ENCODE data around the gene ASB13. TPM values are rescaled to one million over a fixed set of nuclear protein-coding genes. Genes with fewer than 3 reads are reported as not detected.

ASB13 gene
- total RNA-seq, 1 experiment from 2014 or later, result 25.9 TPM

DNA sequence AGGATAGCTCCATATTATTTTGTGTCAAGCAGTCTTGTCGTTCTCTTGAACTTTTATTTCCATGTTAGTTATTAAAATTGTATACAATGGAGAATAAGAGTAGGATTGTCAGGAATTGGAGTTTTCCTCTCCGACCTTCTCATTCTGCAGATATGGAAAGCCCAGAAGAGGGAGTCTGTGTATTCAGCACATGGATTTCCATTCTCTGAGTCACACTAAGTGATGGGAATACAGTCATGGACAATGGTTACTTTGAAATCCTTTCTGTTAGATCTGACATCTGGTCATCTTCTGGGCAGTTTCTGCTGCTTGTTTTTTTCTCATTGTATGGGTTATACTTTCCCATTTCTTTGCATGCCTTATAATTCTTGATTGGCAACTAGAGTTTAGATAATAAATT lies 13.2 kb upstream of the ASB13 start:
- Histone ChIP-seq H2AFZ (ENCODE audit: low read depth, low read length, poor library complexity, severe bottlenecking) (no peak overlapping the region), H3K79me2 (ENCODE audit: insufficient read depth, low read length) (no peaks in the 10 kb centered on the region), H3K27me3 (ENCODE audit: insufficient read depth, low read length) (no peaks in the 10 kb centered on the region), H3K4me1 (ENCODE audit: control insufficient read depth in 1 of 2, insufficient read depth in 2 of 2, low read length in 2 of 2) (peaks cover 4 to 7% of the 10 kb centered on the region in 2 experiments; a peak in 3 of 4 replicates), H3K9me3 (ENCODE audit: control insufficient read depth in 1 of 2, insufficient read depth in 1 of 2, low read depth in 1 of 2, low read length in 2 of 2) (peaks cover 0 to under 1% of the 10 kb centered on the region in 2 experiments; a peak in 1 of 4 replicates), H3K27ac (ENCODE audit: low read depth, low read length) (no peak overlapping the region), H3K9ac (ENCODE audit: low read length) (no peak overlapping the region), H3K36me3 (ENCODE audit: control insufficient read depth in 1 of 2, insufficient read depth in 2 of 2, low read length in 2 of 2) (no peaks in the 10 kb centered on the region), H4K20me1 (ENCODE audit: insufficient read depth) (no peaks in the 10 kb centered on the region), H3K9me2 (ENCODE audit: insufficient read depth) (no peaks in the 10 kb centered on the region), H3K4me2 (ENCODE audit: low read length) (no peak overlapping the region), H3K4me3 (replicated peaks in 1 of 2; ENCODE audit: low read depth in 1 of 2, low read length in 2 of 2) (no peak overlapping the region)
- DNase-seq (ENCODE audit: low read depth, low spot score) (no peak), ATAC-seq (no peak)
- CTCF ChIA-PET, result no interaction called here
- POLR2A ChIA-PET, result no interaction called here
- intact Hi-C loops (cut with micrococcal nuclease), result no loop called here
- BruUV-seq (replicated peaks), result no TSS peak
- RAD21 ChIA-PET (ENCODE audit: low non-redundant PET in 1 of 2, low total read pairs in 2 of 2, uncharacterized antibody in 2 of 2, unreplicated experiment in 2 of 2), result no interaction called here
- TF ChIP-seq ELF1 (IDR thresholded peaks at IDR 0.05; ENCODE audit: borderline replicate concordance, low read depth), result no peak
- no peak for TF ChIP-seq ZFX (IDR thresholded peaks at IDR 0.05)
- TF ChIP-seq, protein P1, sequence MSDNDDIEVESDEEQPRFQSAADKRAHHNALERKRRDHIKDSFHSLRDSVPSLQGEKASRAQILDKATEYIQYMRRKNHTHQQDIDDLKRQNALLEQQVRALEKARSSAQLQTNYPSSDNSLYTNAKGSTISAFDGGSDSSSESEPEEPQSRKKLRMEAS (IDR thresholded peaks at IDR 0.05), result no peak
- TF ChIP-seq FOSL1 (IDR thresholded peaks at IDR 0.05; ENCODE audit: low read depth), result no peak

DNA sequence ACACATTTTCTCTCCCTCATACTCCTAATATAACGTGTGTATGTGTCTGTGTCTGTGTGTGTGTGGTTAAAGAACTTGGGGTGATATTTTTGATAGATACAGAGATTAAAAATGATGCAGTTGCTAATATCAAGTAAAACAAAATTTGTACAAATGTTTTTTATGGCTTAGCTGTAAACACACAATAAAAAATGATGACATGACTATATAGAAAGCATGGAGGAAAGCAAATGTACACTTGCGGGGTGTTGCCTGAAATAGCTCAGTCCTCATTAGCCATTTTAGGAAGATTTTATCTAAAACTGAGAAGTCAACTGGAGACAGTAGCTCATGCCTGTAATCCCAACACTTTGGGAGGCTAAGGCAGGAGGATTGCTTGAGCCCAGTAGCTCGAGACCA lies 12.6 kb upstream of the ASB13 start:
- no peaks in the 10 kb centered on the region for H3K9me2 ChIP-seq (ENCODE audit: insufficient read depth)
- TF ChIP-seq, protein P2, sequence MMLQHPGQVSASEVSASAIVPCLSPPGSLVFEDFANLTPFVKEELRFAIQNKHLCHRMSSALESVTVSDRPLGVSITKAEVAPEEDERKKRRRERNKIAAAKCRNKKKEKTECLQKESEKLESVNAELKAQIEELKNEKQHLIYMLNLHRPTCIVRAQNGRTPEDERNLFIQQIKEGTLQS (IDR thresholded peaks at IDR 0.05), result no peak
- TF ChIP-seq, protein P1 (IDR thresholded peaks at IDR 0.05), result no peak
- TF ChIP-seq CTCF (IDR thresholded peaks at IDR 0.05 in 2 of 3, conservative IDR thresholded peaks at IDR 0.05 in 1 of 3; ENCODE audit: borderline replicate concordance in 1 of 3, insufficient read depth in 1 of 3, low read depth in 2 of 3, low read length in 2 of 3), result no peak
- no peak for TF ChIP-seq JUND (IDR thresholded peaks at IDR 0.05)
- TF ChIP-seq ZFX (IDR thresholded peaks at IDR 0.05), result no peak
- TF ChIP-seq SP1 (IDR thresholded peaks at IDR 0.05; ENCODE audit: low read depth), result no peak
- no peak for TF ChIP-seq EZH2phosphoT487 (IDR thresholded peaks at IDR 0.05; ENCODE audit: borderline replicate concordance)
- no peak for TF ChIP-seq YY1 (IDR thresholded peaks at IDR 0.05; ENCODE audit: extremely low read depth, insufficient replicate concordance, low read depth, low read length)
- TF ChIP-seq CBX3 (IDR thresholded peaks at IDR 0.05; ENCODE audit: low read depth), result no peak
- TF ChIP-seq POLR2A (IDR thresholded peaks at IDR 0.05; ENCODE audit: borderline replicate concordance, extremely low read depth, insufficient read depth, insufficient read length), result no peak
- TF ChIP-seq CEBPB (IDR thresholded peaks at IDR 0.05; ENCODE audit: low read depth), result no peak
- no peak for TF ChIP-seq TCF7L2 (IDR thresholded peaks at IDR 0.05; ENCODE audit: borderline replicate concordance, extremely low read depth, insufficient read depth, insufficient read length)
- no peak for TF ChIP-seq SRF (IDR thresholded peaks at IDR 0.05; ENCODE audit: low read depth)
- TF ChIP-seq EGR1 (IDR thresholded peaks at IDR 0.05; ENCODE audit: low read depth), result no peak
- TF ChIP-seq RAD21 (IDR thresholded peaks at IDR 0.05; ENCODE audit: low read depth), result no peak
- TF ChIP-seq FOSL1 (IDR thresholded peaks at IDR 0.05; ENCODE audit: low read depth), result no peak
- no peak for TF ChIP-seq POLR2AphosphoS5 (IDR thresholded peaks at IDR 0.05; ENCODE audit: low read depth, low read length)

More for the DNA sequence above, 12.6 kb upstream of the ASB13 start:
- H3K9me3 ChIP-seq (ENCODE audit: control insufficient read depth in 1 of 2, insufficient read depth in 1 of 2, low read depth in 1 of 2, low read length in 2 of 2), result peaks cover 3 to 4% of the 10 kb centered on the region in 2 experiments; a peak in 1 of 4 replicates
- H3K4me2 ChIP-seq (ENCODE audit: low read length), result no peak overlapping the region
- H3K4me1 ChIP-seq (ENCODE audit: control insufficient read depth in 1 of 2, insufficient read depth in 2 of 2, low read length in 2 of 2), result peaks cover 1 to 3% of the 10 kb centered on the region in 2 experiments; a peak in 3 of 4 replicates
- no TSS peak for BruUV-seq (replicated peaks)
- CTCF ChIA-PET, result no interaction called here
- H3K4me3 ChIP-seq (replicated peaks in 1 of 2; ENCODE audit: low read depth in 1 of 2, low read length in 2 of 2), result no peak overlapping the region
- no peak overlapping the region for H3K9ac ChIP-seq (ENCODE audit: low read length)
- ATAC-seq (no peak), DNase-seq (ENCODE audit: low read depth, low spot score) (no peak)
- H3K27me3 ChIP-seq (ENCODE audit: insufficient read depth, low read length), result no peaks in the 10 kb centered on the region
- intact Hi-C loops (cut with micrococcal nuclease), result no loop called here
- RAD21 ChIA-PET (ENCODE audit: low non-redundant PET in 1 of 2, low total read pairs in 2 of 2, uncharacterized antibody in 2 of 2, unreplicated experiment in 2 of 2), result no interaction called here
- POLR2A ChIA-PET, result no interaction called here
- H3K27ac ChIP-seq (ENCODE audit: low read depth, low read length), result no peak overlapping the region
- H3K79me2 ChIP-seq (ENCODE audit: insufficient read depth, low read length), result no peaks in the 10 kb centered on the region
- H4K20me1 ChIP-seq (ENCODE audit: insufficient read depth), result no peaks in the 10 kb centered on the region
- no peak overlapping the region for H2AFZ ChIP-seq (ENCODE audit: low read depth, low read length, poor library complexity, severe bottlenecking)
- no peaks in the 10 kb centered on the region for H3K36me3 ChIP-seq (ENCODE audit: control insufficient read depth in 1 of 2, insufficient read depth in 2 of 2, low read length in 2 of 2)

All from HCT116 (cell line).